Astrocyte (in vitro differentiated cells and primary cell): ENCODE measurements around the gene IVD. TPM values are rescaled to one million over a fixed set of nuclear protein-coding genes. Genes with fewer than 3 reads are reported as not detected.

Source experiments
- DNase-seq: peaks from one replicate; pipeline ENCODE4 v3.0.0-alpha.2; 2010; ENCODE audit warnings: low read depth
- FAIRE-seq: peaks from 2 replicates; lab custom pipeline; 2011; peaks lifted over from hg19 to GRCh38; lab: Jason Lieb, UNC
- H2AFZ ChIP-seq: 2 replicates; pipeline ENCODE4 v1.6.0; 2012; ENCODE audit warnings: low read depth, low read length, inconsistent platforms
- H3K27ac ChIP-seq: 2 replicates; pipeline ENCODE4 v1.5.1; 2011; ENCODE audit warnings: low read depth, low read length, inconsistent platforms
- H3K27me3 ChIP-seq: 2 replicates; pipeline ENCODE4 v1.6.0; 2011; ENCODE audit warnings: low read length, inconsistent platforms; ENCODE audit not compliant: insufficient read depth
- H3K36me3 ChIP-seq: 2 replicates; pipeline ENCODE4 v1.5.1; 2011; ENCODE audit warnings: low read length, inconsistent platforms; ENCODE audit not compliant: insufficient read depth
- H3K4me1 ChIP-seq: 2 replicates; pipeline ENCODE4 v1.5.1; 2011; ENCODE audit warnings: low read length, inconsistent platforms; ENCODE audit not compliant: insufficient read depth
- H3K4me2 ChIP-seq: 2 replicates; pipeline ENCODE4 v1.6.0; 2012; ENCODE audit warnings: low read length, inconsistent platforms
- H3K4me3 ChIP-seq: 2 replicates; pipeline ENCODE4 v1.5.1; 2011; ENCODE audit warnings: low read depth, mild to moderate bottlenecking, low read length, inconsistent platforms; ENCODE audit not compliant: insufficient read depth
- H3K79me2 ChIP-seq: 2 replicates; pipeline ENCODE4 v1.6.0; 2012; ENCODE audit warnings: mild to moderate bottlenecking, low read length, inconsistent platforms; ENCODE audit not compliant: insufficient read depth
- H3K9ac ChIP-seq: 2 replicates; pipeline ENCODE4 v1.6.0; 2012; ENCODE audit warnings: mild to moderate bottlenecking, low read length, inconsistent platforms
- H3K9me3 ChIP-seq: 2 replicates; pipeline ENCODE4 v1.5.1; 2012; ENCODE audit warnings: low read depth, mild to moderate bottlenecking, low read length, inconsistent platforms; ENCODE audit not compliant: insufficient read depth
- H4K20me1 ChIP-seq: 2 replicates; pipeline ENCODE4 v1.6.0; 2012; ENCODE audit warnings: low read length, inconsistent platforms; ENCODE audit not compliant: insufficient read depth
- H3K27ac Mint-ChIP-seq: one replicate; pipeline ENCODE4 v1.8.0; 2021; ENCODE audit warnings: mild to moderate bottlenecking, mixed read lengths; ENCODE audit not compliant: unreplicated experiment
- H3K27me3 Mint-ChIP-seq: one replicate; pipeline ENCODE4 v1.8.0; 2021; ENCODE audit warnings: low read depth, mixed read lengths; ENCODE audit not compliant: unreplicated experiment
- H3K36me3 Mint-ChIP-seq: one replicate; pipeline ENCODE4 v1.8.0; 2021; ENCODE audit warnings: low read depth, mixed read lengths; ENCODE audit not compliant: unreplicated experiment
- H3K4me1 Mint-ChIP-seq: one replicate; pipeline ENCODE4 v1.8.0; 2021; ENCODE audit warnings: low read depth, mixed read lengths; ENCODE audit not compliant: unreplicated experiment
- H3K4me3 Mint-ChIP-seq: one replicate; pipeline ENCODE4 v1.8.0; 2021; ENCODE audit warnings: mild to moderate bottlenecking, moderate library complexity, mixed read lengths; ENCODE audit not compliant: unreplicated experiment
- H3K9me3 Mint-ChIP-seq: one replicate; pipeline ENCODE4 v1.8.0; 2021; ENCODE audit warnings: mild to moderate bottlenecking, mixed read lengths; ENCODE audit not compliant: unreplicated experiment
- CTCF ChIP-seq: IDR thresholded peaks from 2 replicates; pipeline ENCODE4 v1.5.1; 2011; ENCODE audit warnings: low read depth, mild to moderate bottlenecking, inconsistent platforms, low read length, moderate library complexity; ENCODE audit not compliant: insufficient read depth
- EZH2 ChIP-seq: IDR thresholded peaks from 2 replicates; pipeline ENCODE4 v1.6.1; 2012; ENCODE audit warnings: mild to moderate bottlenecking, low read length, inconsistent platforms; ENCODE audit not compliant: insufficient read depth
- total RNA-seq: library from RNA; stranded (reverse); gene quantifications from 2 replicates; pipeline ENCODE4 v1.2.1, GENCODE V29; 2021

IVD gene
- total RNA-seq, 1 donor from 2014 or later, result 55.1 TPM

GRCh38 chr15:40418126-40418525 lies 12.5 kb downstream of the IVD start:
- no peak for DNase-seq
- FAIRE-seq, result no peak
- no peaks in the 10 kb centered on the region for H3K9me3 Mint-ChIP-seq

GRCh38 chr15:40420071-40420713 lies 14.6 kb downstream of the IVD start:
- H3K9ac ChIP-seq, result no peak overlapping the region
- TF ChIP-seq EZH2, result no peak
- no peak for TF ChIP-seq CTCF
- DNase-seq (no peak), FAIRE-seq (no peak)
- no peak overlapping the region for H3K4me2 ChIP-seq
- H4K20me1 ChIP-seq, result no peaks in the 10 kb centered on the region
- H3K4me1 Mint-ChIP-seq, result no peaks in the 10 kb centered on the region
- no peak overlapping the region for H3K4me3 Mint-ChIP-seq
- no peaks in the 10 kb centered on the region for H3K4me1 ChIP-seq
- no peak overlapping the region for H3K27ac ChIP-seq
- H3K27ac Mint-ChIP-seq, result no peak overlapping the region
- H3K79me2 ChIP-seq, result no peaks in the 10 kb centered on the region
- no peaks in the 10 kb centered on the region for H3K9me3 Mint-ChIP-seq
- no peak overlapping the region for H3K4me3 ChIP-seq
- peaks cover 2% of the 10 kb centered on the region for H3K36me3 Mint-ChIP-seq
- H3K9me3 ChIP-seq, result no peaks in the 10 kb centered on the region
- H2AFZ ChIP-seq, result no peak overlapping the region
- peaks cover 7% of the 10 kb centered on the region for H3K27me3 Mint-ChIP-seq
- no peaks in the 10 kb centered on the region for H3K27me3 ChIP-seq
- peaks cover 8% of the 10 kb centered on the region for H3K36me3 ChIP-seq

More at GRCh38 chr15:40418126-40418525, 12.5 kb downstream of the IVD start:
- Mint-ChIP-seq H3K36me3 (peaks cover 7% of the 10 kb centered on the region), H3K27ac (no peak overlapping the region), H3K4me1 (no peaks in the 10 kb centered on the region), H3K27me3 (peaks cover 2% of the 10 kb centered on the region), H3K4me3 (no peak overlapping the region)
- H3K27me3 ChIP-seq, result no peaks in the 10 kb centered on the region
- no peaks in the 10 kb centered on the region for H3K79me2 ChIP-seq
- no peak overlapping the region for H3K4me2 ChIP-seq
- no peaks in the 10 kb centered on the region for H3K4me1 ChIP-seq
- no peak overlapping the region for H3K4me3 ChIP-seq
- H3K9ac ChIP-seq, result no peak overlapping the region
- peaks cover 18% of the 10 kb centered on the region for H3K36me3 ChIP-seq
- no peak overlapping the region for H3K27ac ChIP-seq
- no peaks in the 10 kb centered on the region for H3K9me3 ChIP-seq
- H4K20me1 ChIP-seq, result no peaks in the 10 kb centered on the region
- TF ChIP-seq CTCF (no peak), EZH2 (no peak)
- H2AFZ ChIP-seq, result no peak overlapping the region

GRCh38 chr15:40420793-40421192 lies 15.2 kb downstream of the IVD start:
- no peak overlapping the region for H3K4me3 Mint-ChIP-seq
- H3K9me3 Mint-ChIP-seq, result no peaks in the 10 kb centered on the region
- peaks cover 7% of the 10 kb centered on the region for H3K27me3 Mint-ChIP-seq
- Histone ChIP-seq H3K4me2 (no peak overlapping the region), H3K36me3 (peaks cover 3% of the 10 kb centered on the region), H3K27ac (no peak overlapping the region), H4K20me1 (no peaks in the 10 kb centered on the region), H3K9ac (no peak overlapping the region), H3K4me1 (no peaks in the 10 kb centered on the region), H3K4me3 (no peak overlapping the region), H3K79me2 (no peaks in the 10 kb centered on the region), H2AFZ (no peak overlapping the region), H3K9me3 (no peaks in the 10 kb centered on the region), H3K27me3 (no peaks in the 10 kb centered on the region)
- no peak for FAIRE-seq
- DNase-seq, result no peak
- no peak overlapping the region for H3K27ac Mint-ChIP-seq
- peaks cover 3% of the 10 kb centered on the region for H3K36me3 Mint-ChIP-seq
- no peaks in the 10 kb centered on the region for H3K4me1 Mint-ChIP-seq
- no peak for TF ChIP-seq EZH2
- no peak for TF ChIP-seq CTCF
